Hepatocyte (in vitro differentiated cells): ENCODE measurements around the gene NFE2.

ENCODE experiments used
- CTCF ChIP-seq: fragments of 200-600 bp; sonication (generic); IDR thresholded peaks from 2 replicates; pipeline ENCODE4 v1.5.1; 2016; ENCODE audit warnings: antibody characterized with exemption, mild to moderate bottlenecking; ENCODE audit not compliant: poor library complexity
- EZH2 ChIP-seq: fragments of 200-600 bp; sonication (generic); IDR thresholded peaks from 2 replicates; pipeline ENCODE4 v1.6.1; 2016; ENCODE audit warnings: antibody characterized with exemption, mild to moderate bottlenecking, borderline replicate concordance
- EZH2phosphoT487 ChIP-seq: fragments of 200-600 bp; sonication (generic); IDR thresholded peaks from one replicate; pipeline ENCODE4 v1.6.1; 2018; ENCODE audit warnings: antibody characterized with exemption, mild to moderate bottlenecking, low read depth, moderate library complexity; ENCODE audit not compliant: unreplicated experiment, severe bottlenecking

GRCh38 chr12:54338698-54339296 lies 38.0 kb upstream of the NFE2 start:
- TF ChIP-seq CTCF (no peak), EZH2 (no peak), EZH2phosphoT487 (no peak)
